ENCODE results near the gene PRUNE2. TPM values are rescaled to one million over a fixed set of nuclear protein-coding genes. Genes with fewer than 3 reads are reported as not detected.

Gene PRUNE2
- total and polyA plus RNA-seq, 2 of the 8 experiments (the other 6 are each of a cell fraction or from before 2014, with no cell fraction given), result 5.5 to 13.3 TPM

DNA sequence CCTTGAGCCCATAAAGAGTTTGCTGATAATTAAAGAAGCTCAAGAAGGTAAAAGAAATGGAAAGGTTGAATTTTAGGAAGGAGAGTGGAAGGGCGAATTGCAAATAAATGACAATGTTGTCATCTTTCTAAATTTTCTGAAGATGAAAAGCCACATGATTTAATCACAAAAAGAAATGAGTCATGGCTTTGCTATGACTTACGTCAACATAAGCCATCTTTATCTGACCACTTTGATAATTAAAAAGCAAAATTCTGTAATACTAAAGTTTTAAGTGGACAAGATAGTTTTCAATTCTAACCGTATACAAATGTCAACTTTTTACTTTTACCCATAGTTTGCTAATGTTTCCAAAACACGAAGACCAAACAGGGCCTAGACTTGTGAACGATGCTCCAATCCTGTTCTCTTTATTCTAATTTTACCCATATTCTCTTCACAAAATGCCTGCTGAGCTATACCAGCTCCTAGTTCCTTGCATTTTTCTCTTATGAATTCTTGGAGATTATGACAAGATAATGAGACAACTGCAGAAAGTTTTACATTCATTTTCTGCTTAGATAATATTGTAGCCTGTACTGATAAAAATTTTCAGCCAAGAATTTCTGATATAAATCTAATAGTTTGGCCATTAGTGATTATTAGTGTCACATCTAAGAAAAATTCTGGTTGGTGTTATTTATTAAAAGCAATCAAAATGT lies 21.8 kb upstream of the PRUNE2 start (continued):
- TF ChIP-seq, protein P1, sequence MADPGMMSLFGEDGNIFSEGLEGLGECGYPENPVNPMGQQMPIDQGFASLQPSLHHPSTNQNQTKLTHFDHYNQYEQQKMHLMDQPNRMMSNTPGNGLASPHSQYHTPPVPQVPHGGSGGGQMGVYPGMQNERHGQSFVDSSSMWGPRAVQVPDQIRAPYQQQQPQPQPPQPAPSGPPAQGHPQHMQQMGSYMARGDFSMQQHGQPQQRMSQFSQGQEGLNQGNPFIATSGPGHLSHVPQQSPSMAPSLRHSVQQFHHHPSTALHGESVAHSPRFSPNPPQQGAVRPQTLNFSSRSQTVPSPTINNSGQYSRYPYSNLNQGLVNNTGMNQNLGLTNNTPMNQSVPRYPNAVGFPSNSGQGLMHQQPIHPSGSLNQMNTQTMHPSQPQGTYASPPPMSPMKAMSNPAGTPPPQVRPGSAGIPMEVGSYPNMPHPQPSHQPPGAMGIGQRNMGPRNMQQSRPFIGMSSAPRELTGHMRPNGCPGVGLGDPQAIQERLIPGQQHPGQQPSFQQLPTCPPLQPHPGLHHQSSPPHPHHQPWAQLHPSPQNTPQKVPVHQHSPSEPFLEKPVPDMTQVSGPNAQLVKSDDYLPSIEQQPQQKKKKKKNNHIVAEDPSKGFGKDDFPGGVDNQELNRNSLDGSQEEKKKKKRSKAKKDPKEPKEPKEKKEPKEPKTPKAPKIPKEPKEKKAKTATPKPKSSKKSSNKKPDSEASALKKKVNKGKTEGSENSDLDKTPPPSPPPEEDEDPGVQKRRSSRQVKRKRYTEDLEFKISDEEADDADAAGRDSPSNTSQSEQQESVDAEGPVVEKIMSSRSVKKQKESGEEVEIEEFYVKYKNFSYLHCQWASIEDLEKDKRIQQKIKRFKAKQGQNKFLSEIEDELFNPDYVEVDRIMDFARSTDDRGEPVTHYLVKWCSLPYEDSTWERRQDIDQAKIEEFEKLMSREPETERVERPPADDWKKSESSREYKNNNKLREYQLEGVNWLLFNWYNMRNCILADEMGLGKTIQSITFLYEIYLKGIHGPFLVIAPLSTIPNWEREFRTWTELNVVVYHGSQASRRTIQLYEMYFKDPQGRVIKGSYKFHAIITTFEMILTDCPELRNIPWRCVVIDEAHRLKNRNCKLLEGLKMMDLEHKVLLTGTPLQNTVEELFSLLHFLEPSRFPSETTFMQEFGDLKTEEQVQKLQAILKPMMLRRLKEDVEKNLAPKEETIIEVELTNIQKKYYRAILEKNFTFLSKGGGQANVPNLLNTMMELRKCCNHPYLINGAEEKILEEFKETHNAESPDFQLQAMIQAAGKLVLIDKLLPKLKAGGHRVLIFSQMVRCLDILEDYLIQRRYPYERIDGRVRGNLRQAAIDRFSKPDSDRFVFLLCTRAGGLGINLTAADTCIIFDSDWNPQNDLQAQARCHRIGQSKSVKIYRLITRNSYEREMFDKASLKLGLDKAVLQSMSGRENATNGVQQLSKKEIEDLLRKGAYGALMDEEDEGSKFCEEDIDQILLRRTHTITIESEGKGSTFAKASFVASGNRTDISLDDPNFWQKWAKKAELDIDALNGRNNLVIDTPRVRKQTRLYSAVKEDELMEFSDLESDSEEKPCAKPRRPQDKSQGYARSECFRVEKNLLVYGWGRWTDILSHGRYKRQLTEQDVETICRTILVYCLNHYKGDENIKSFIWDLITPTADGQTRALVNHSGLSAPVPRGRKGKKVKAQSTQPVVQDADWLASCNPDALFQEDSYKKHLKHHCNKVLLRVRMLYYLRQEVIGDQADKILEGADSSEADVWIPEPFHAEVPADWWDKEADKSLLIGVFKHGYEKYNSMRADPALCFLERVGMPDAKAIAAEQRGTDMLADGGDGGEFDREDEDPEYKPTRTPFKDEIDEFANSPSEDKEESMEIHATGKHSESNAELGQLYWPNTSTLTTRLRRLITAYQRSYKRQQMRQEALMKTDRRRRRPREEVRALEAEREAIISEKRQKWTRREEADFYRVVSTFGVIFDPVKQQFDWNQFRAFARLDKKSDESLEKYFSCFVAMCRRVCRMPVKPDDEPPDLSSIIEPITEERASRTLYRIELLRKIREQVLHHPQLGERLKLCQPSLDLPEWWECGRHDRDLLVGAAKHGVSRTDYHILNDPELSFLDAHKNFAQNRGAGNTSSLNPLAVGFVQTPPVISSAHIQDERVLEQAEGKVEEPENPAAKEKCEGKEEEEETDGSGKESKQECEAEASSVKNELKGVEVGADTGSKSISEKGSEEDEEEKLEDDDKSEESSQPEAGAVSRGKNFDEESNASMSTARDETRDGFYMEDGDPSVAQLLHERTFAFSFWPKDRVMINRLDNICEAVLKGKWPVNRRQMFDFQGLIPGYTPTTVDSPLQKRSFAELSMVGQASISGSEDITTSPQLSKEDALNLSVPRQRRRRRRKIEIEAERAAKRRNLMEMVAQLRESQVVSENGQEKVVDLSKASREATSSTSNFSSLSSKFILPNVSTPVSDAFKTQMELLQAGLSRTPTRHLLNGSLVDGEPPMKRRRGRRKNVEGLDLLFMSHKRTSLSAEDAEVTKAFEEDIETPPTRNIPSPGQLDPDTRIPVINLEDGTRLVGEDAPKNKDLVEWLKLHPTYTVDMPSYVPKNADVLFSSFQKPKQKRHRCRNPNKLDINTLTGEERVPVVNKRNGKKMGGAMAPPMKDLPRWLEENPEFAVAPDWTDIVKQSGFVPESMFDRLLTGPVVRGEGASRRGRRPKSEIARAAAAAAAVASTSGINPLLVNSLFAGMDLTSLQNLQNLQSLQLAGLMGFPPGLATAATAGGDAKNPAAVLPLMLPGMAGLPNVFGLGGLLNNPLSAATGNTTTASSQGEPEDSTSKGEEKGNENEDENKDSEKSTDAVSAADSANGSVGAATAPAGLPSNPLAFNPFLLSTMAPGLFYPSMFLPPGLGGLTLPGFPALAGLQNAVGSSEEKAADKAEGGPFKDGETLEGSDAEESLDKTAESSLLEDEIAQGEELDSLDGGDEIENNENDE (IDR thresholded peaks at IDR 0.05; ENCODE audit: insufficient replicate concordance, low read length), result no peak

All from H1 (cell line).